HepG2 (cell line): ENCODE measurements around the gene ARHGEF7. TPM values are rescaled to one million over a fixed set of nuclear protein-coding genes. Genes with fewer than 3 reads are reported as not detected.
A peak's percentile ranks its signal among the peaks of the same experiment; 100 is the strongest.

Experiments used
- ATAC-seq: fragments of 200-7000 bp; cut with Tn5 transposase; 3 replicates; pipeline ENCODE4 v1.9.1; 2020; ENCODE audit warnings: mild to moderate bottlenecking, moderate library complexity
- Bru-seq: library from RNA; stranded (reverse); fragments of 400-500 nt; gene quantifications from one replicate; lab custom pipeline; 2021; lab: Mats Ljungman, UMichigan
- BruChase-seq, 2 experiments: library from RNA; stranded (reverse); fragments of 400-500 nt; gene quantifications; one replicate each; lab custom pipeline; 2021; lab: Mats Ljungman, UMichigan
- BruUV-seq: library from RNA; stranded (reverse); fragments of 400-500 nt; replicated peaks from 2 replicates; lab custom pipeline; 2021; lab: Mats Ljungman, UMichigan
- CTCF ChIA-PET: fragments of 300-600 bp; formaldehyde crosslinking; extraction: SDS; loops from one replicate; lab custom pipeline; 2021; ENCODE audit warnings: low total read pairs, inconsistent platforms, low intra/inter-chr PET ratio; lab: Yijun Ruan, JAX
- POLR2A ChIA-PET: fragments of 350-600 bp; sonication (Branson Sonifier 250); formaldehyde crosslinking; loops from one replicate; lab custom pipeline; 2020; ENCODE audit warnings: antibody characterized with exemption, inconsistent platforms; lab: Yijun Ruan, JAX
- DNase-seq: peaks from one replicate; pipeline ENCODE4 v3.0.0-alpha.2; 2015; ENCODE audit warnings: low spot score
- FAIRE-seq: peaks from 3 replicates; lab custom pipeline; 2011; peaks lifted over from hg19 to GRCh38; lab: Jason Lieb, UNC
- H2AFZ ChIP-seq: one replicate; pipeline ENCODE4 v1.6.1; 2011; ENCODE audit warnings: low read length, inconsistent platforms
- H3K27ac ChIP-seq: fragments of 300-600 bp; 3 replicates; pipeline ENCODE4 v1.8.0; 2011; ENCODE audit warnings: mixed run types, mild to moderate bottlenecking, mixed read lengths, low read length, inconsistent platforms; ENCODE audit not compliant: insufficient read depth; ENCODE audit errors: extremely low read length
- H3K27me3 ChIP-seq, 2 experiments: fragments of 200-600 bp in 1 of 2; 2 replicates in 1 of 2; 3 replicates in 1 of 2; pipeline versions ENCODE4 v1.6.0 to v1.8.0; 2011; ENCODE audit warnings: low read length in 2 of 2, mild to moderate bottlenecking in 2 of 2, moderate library complexity in 2 of 2, inconsistent platforms in 1 of 2; ENCODE audit not compliant: insufficient read depth in 2 of 2, control insufficient read depth in 1 of 2
- H3K36me3 ChIP-seq, 2 experiments: fragments of 200-600 bp in 1 of 2; replicated peaks in 1 of 2; 2 replicates in 1 of 2; 3 replicates in 1 of 2; pipeline versions ENCODE4 v1.5.1 to v1.8.0; 2011; ENCODE audit warnings: low read length in 2 of 2, inconsistent platforms in 1 of 2; ENCODE audit not compliant: insufficient read depth in 2 of 2, control insufficient read depth in 1 of 2
- H3K4me1 ChIP-seq: 2 replicates; pipeline ENCODE4 v1.5.1; 2012; ENCODE audit warnings: low read length, inconsistent platforms; ENCODE audit not compliant: insufficient read depth
- H3K4me2 ChIP-seq: 2 replicates; pipeline ENCODE4 v1.6.0; 2011; ENCODE audit warnings: low read depth, low read length, inconsistent platforms
- H3K4me3 ChIP-seq, 3 experiments: fragments of 200-600 bp in 1 of 3; sonication (generic), shearing (Covaris generic) in 1 of 3; replicated peaks in 1 of 3; 2 replicates each; pipeline ENCODE4 v1.5.1; 2011 to 2016; ENCODE audit warnings: low read length in 3 of 3, inconsistent platforms in 2 of 3, low read depth in 2 of 3, mild to moderate bottlenecking in 2 of 3, control low read depth in 1 of 3, mixed read lengths in 1 of 3; ENCODE audit not compliant: insufficient read depth in 1 of 3
- H3K79me2 ChIP-seq: one replicate; pipeline ENCODE4 v1.6.1; 2011; ENCODE audit warnings: low read length, inconsistent platforms; ENCODE audit not compliant: insufficient read depth
- H3K9ac ChIP-seq: 2 replicates; pipeline ENCODE4 v1.6.0; 2011; ENCODE audit warnings: mild to moderate bottlenecking, low read depth, low read length, inconsistent platforms; ENCODE audit not compliant: insufficient read depth
- H3K9me3 ChIP-seq: 2 replicates; pipeline ENCODE4 v1.5.1; 2012; ENCODE audit warnings: mild to moderate bottlenecking, low read length
- H4K20me1 ChIP-seq: 2 replicates; pipeline ENCODE4 v1.6.0; 2011; ENCODE audit warnings: inconsistent platforms, mild to moderate bottlenecking, low read length, moderate library complexity; ENCODE audit not compliant: insufficient read depth
- AGO1 ChIP-seq: fragments of 200-400 bp; formaldehyde crosslinking; IDR thresholded peaks from 2 replicates; pipeline ENCODE4 v1.6.1; 2017; ENCODE audit warnings: mild to moderate bottlenecking, low read depth, low read length, moderate library complexity; ENCODE audit not compliant: poor library complexity, severe bottlenecking
- KDM1A ChIP-seq: IDR thresholded peaks from 2 replicates; pipeline ENCODE4 v1.6.1; 2016; ENCODE audit warnings: missing compliant biosample characterization
- KLF13 ChIP-seq: sonication (generic); formaldehyde crosslinking; IDR thresholded peaks from 2 replicates; pipeline ENCODE4 v1.4.0; 2020; ENCODE audit warnings: mild to moderate bottlenecking, missing genetic modification reagents
- SMC3 ChIP-seq: IDR thresholded peaks from 2 replicates; pipeline ENCODE4 v1.6.1; 2011; ENCODE audit warnings: low read length, improper control_type of control experiment
- ZNF33B ChIP-seq: sonication (generic); formaldehyde crosslinking; IDR thresholded peaks from 2 replicates; pipeline ENCODE4 v1.5.1; 2020; ENCODE audit warnings: mild to moderate bottlenecking, missing genetic modification reagents
- ZNF570 ChIP-seq: sonication (generic); formaldehyde crosslinking; IDR thresholded peaks from 2 replicates; pipeline ENCODE4 v1.4.0; 2020; ENCODE audit warnings: mild to moderate bottlenecking, missing genetic modification reagents, borderline replicate concordance
- ZSCAN30 ChIP-seq: sonication (generic); formaldehyde crosslinking; IDR thresholded peaks from 2 replicates; pipeline ENCODE4 v1.5.0; 2020; ENCODE audit warnings: mild to moderate bottlenecking, missing genetic modification reagents
- WGBS: methylation state at CpG from one replicate; pipeline ENCODE4 v1.1.6; 2017; ENCODE audit warnings: low lambda C conversion rate; 5-methylcytosine and 5-hydroxymethylcytosine counted together
- in situ Hi-C: cut with HindIII; loops from 2 replicates; pipeline ENCODE4 v1.10.0; 2017; ENCODE audit warnings: low pct_unique_long_range_greater_than_20kb; ENCODE audit not compliant: extremely low pct_ligation_motif_present
- intact Hi-C: fragments of 100-400 bp; cut with micrococcal nuclease; formaldehyde crosslinking; loops from one replicate; pipeline ENCODE4 v1.10.0; 2022; ENCODE audit not compliant: unreplicated experiment
- long read RNA-seq, 2 experiments: library from RNA in 1 of 2; library from polyadenylated mRNA in 1 of 2; stranded (forward) in 1 of 2; unstranded in 1 of 2; transcript quantifications; one replicate each; pipeline ENCODE4 v2.0.0, GENCODE V29; 2019 to 2022
- polyA minus RNA-seq, 3 experiments: library from RNA; depleted of rRNA, polyadenylated mRNA; stranded (reverse); fragments of >200 nt; gene quantifications; 2 replicates each; pipeline ENCODE4 v1.2.3, GENCODE V29; 2011; ENCODE audit warnings: low replicate concordance in 1 of 3
- polyA plus RNA-seq, 8 experiments: library from polyadenylated mRNA; depleted of rRNA in 3 of 8; stranded (reverse) in 7 of 8; unstranded in 1 of 8; fragments of >200 nt; fragmentation: Illumina TruSeq in 4 of 8; extraction: Trizol in 4 of 8; gene quantifications; 2 replicates each; pipeline versions ENCODE4 v1.2.1 to v1.2.3, GENCODE V29; 2011 to 2016; ENCODE audit warnings: low read depth in 4 of 8, missing spikeins in 1 of 8, mixed read lengths in 1 of 8; ENCODE audit not compliant: insufficient read depth in 1 of 8
- total RNA-seq, 5 experiments: library from RNA; depleted of rRNA; stranded (reverse); fragments of >200 nt; fragmentation: Illumina TruSeq; extraction: Trizol; gene quantifications; 2 replicates each; pipeline ENCODE4 v1.2.3, GENCODE V29; 2016; ENCODE audit warnings: low read depth in 1 of 5
- TF ChIP-seq, protein P1 (sequence below): sonication (generic); formaldehyde crosslinking; IDR thresholded peaks from 2 replicates; pipeline ENCODE4 v1.4.0; 2020; ENCODE audit warnings: missing genetic modification reagents

The ARHGEF7 gene, protein sequence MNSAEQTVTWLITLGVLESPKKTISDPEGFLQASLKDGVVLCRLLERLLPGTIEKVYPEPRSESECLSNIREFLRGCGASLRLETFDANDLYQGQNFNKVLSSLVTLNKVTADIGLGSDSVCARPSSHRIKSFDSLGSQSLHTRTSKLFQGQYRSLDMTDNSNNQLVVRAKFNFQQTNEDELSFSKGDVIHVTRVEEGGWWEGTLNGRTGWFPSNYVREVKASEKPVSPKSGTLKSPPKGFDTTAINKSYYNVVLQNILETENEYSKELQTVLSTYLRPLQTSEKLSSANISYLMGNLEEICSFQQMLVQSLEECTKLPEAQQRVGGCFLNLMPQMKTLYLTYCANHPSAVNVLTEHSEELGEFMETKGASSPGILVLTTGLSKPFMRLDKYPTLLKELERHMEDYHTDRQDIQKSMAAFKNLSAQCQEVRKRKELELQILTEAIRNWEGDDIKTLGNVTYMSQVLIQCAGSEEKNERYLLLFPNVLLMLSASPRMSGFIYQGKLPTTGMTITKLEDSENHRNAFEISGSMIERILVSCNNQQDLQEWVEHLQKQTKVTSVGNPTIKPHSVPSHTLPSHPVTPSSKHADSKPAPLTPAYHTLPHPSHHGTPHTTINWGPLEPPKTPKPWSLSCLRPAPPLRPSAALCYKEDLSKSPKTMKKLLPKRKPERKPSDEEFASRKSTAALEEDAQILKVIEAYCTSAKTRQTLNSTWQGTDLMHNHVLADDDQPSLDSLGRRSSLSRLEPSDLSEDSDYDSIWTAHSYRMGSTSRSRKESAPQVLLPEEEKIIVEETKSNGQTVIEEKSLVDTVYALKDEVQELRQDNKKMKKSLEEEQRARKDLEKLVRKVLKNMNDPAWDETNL
- total RNA-seq (2016; rRNA removed; fragmentation: Illumina TruSeq; extraction: Trizol), result 15.7 and 16.1 TPM in 2 replicates
- 11.5 and 12.3 TPM in 2 replicates for total RNA-seq (2016; cell fraction: cytosol; rRNA removed; fragmentation: Illumina TruSeq; extraction: Trizol; ENCODE audit: low read depth)
- 13.7 and 16.6 TPM in 2 replicates for total RNA-seq (2016; cell fraction: insoluble cytoplasmic fraction; rRNA removed; fragmentation: Illumina TruSeq; extraction: Trizol)
- total RNA-seq (2016; cell fraction: membrane; rRNA removed; fragmentation: Illumina TruSeq; extraction: Trizol), result 9.3 and 9.6 TPM in 2 replicates
- 45.3 and 48.2 TPM in 2 replicates for total RNA-seq (2016; cell fraction: nucleus; rRNA removed; fragmentation: Illumina TruSeq; extraction: Trizol)
- polyA plus RNA-seq (2011; rRNA removed), result 22.0 and 22.3 TPM in 2 replicates
- 9.0 and 10.2 TPM in 2 replicates for polyA plus RNA-seq (2011; cell fraction: cytosol; rRNA removed)
- polyA plus RNA-seq (2011; cell fraction: nucleus; rRNA removed), result 110 and 141 TPM in 2 replicates
- polyA plus RNA-seq (2012), result 21.5 and 24.1 TPM in 2 replicates
- 0.69 and 0.98 TPM in 2 replicates for polyA plus RNA-seq (2016; cell fraction: cytosol; fragmentation: Illumina TruSeq; extraction: Trizol; ENCODE audit: low read depth)
- polyA plus RNA-seq (2016; cell fraction: insoluble cytoplasmic fraction; fragmentation: Illumina TruSeq; extraction: Trizol; ENCODE audit: low read depth), result 13.3 and 17.2 TPM in 2 replicates
- 2.7 and 3.1 TPM in 2 replicates for polyA plus RNA-seq (2016; cell fraction: membrane; fragmentation: Illumina TruSeq; extraction: Trizol; ENCODE audit: low read depth)
- polyA plus RNA-seq (2016; cell fraction: nucleus; fragmentation: Illumina TruSeq; extraction: Trizol; ENCODE audit: insufficient read depth, low read depth), result 47.5 and 52.5 TPM in 2 replicates
- polyA minus RNA-seq (2011; rRNA and poly(A)+ RNA removed; ENCODE audit: low replicate concordance), result 26.0 and 29.1 TPM in 2 replicates
- 9.2 and 12.9 TPM in 2 replicates for polyA minus RNA-seq (2011; cell fraction: cytosol; rRNA and poly(A)+ RNA removed)
- polyA minus RNA-seq (2011; cell fraction: nucleus; rRNA and poly(A)+ RNA removed), result 117 and 128 TPM in 2 replicates
- Bru-seq, nascent RNA, result percentile 82 among the genes with signal in this experiment
- percentile 74 among the genes with signal in this experiment for BruChase-seq, experiment 1, labeled RNA remaining after a 6-hour chase
- percentile 76 among the genes with signal in this experiment for BruChase-seq, experiment 2, labeled RNA remaining after a 2-hour chase
- long read RNA-seq, experiment 1, partial matches to known transcripts, result 2 of 6 reads
- long read RNA-seq, experiment 1, other reads (novel, unspliced or antisense), result 4 of 6 reads
- long read RNA-seq, experiment 2, full-length matches to known transcripts, result 2 of 35 reads
- long read RNA-seq, experiment 2, partial matches to known transcripts, result 26 of 35 reads
- long read RNA-seq, experiment 2, other reads (novel, unspliced or antisense), result 7 of 35 reads

DNA sequence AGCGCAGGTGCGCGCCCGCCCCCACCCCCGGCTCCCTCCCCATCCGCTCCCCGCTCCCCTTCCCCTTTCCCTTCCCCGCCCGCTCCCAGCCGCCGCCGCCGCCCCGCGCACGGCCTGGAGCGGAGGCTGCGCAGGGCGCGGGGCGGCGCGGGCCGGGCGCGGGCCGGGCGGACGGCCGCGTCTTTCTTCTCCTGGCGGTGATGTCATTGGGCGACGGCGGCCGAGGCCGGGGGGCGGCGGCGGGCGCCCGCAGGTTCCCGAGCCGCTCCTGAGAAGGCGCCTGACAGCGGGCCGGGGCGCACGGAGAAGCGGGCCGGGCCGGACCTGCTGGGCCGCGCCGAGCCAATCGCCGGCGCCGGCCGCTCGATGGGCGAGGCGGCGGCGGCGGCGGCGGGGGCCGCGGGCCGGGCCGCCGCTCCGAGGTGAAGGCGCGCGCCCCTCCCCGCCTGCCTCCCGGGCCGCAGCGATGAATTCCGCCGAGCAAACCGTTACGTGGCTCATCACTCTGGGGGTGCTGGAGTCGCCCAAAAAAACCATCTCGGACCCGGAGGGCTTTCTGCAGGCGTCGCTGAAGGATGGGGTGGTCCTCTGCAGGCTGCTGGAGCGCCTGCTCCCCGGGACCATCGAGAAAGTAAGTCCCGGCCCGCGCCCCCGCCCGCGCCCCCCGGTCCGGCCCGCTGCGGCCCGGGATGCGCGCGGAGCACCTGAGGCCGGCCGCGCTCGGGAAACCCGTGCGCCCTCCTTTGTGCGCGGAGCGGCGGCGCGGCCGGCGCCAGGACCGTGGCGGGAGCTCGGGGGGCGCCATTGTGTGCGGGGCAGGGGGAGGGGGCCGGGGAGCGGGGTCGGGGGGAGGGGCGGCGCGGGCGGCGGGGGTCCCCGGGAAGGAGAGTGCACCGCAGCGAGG is at the start of gene ARHGEF7:
ARHGEF7 (plus strand) TSS at position 250 of the 904 bp plus-strand sequence; CDS start at position 467, 217 bp downstream.
- FAIRE-seq (no peak), ATAC-seq (peak; percentile 51), DNase-seq (no peak)
- Histone ChIP-seq H2AFZ (no peak within 1 kb of the TSS), H3K79me2 (no peaks in the 10 kb centered on the region), H3K36me3 (no peaks in the 10 kb centered on the region), H3K4me2 (peak within 1 kb of the TSS; percentile 79), H3K27me3 (peaks cover 17 to 73% of the 10 kb centered on the region in 2 experiments), H3K27ac (no peak within 1 kb of the TSS), H3K9ac (no peak within 1 kb of the TSS), H3K4me3 (peak within 1 kb of the TSS; percentile 46 to 69 (median 61); a peak in 5 of 6 replicates), H4K20me1 (no peaks in the 10 kb centered on the region), H3K4me1 (peaks cover 5% of the 10 kb centered on the region), H3K9me3 (no peaks in the 10 kb centered on the region)
- ChIA-PET POLR2A (no interaction called here), CTCF (no interaction called here)
- in situ Hi-C loops, result no loop called here
- intact Hi-C loops, result no loop called here
- no TSS peak for BruUV-seq
- 0% methylated on average over 6 of the region's 137 CpGs for WGBS
- TF ChIP-seq SMC3 (no peak), ZSCAN30 (CRISPR knock-in tag) (no peak), KDM1A (CRISPR knock-in tag) (no peak), AGO1 (no peak), ZNF33B (CRISPR knock-in tag) (no peak), KLF13 (CRISPR knock-in tag) (no peak), ZNF570 (no peak)
- TF ChIP-seq, protein P1, sequence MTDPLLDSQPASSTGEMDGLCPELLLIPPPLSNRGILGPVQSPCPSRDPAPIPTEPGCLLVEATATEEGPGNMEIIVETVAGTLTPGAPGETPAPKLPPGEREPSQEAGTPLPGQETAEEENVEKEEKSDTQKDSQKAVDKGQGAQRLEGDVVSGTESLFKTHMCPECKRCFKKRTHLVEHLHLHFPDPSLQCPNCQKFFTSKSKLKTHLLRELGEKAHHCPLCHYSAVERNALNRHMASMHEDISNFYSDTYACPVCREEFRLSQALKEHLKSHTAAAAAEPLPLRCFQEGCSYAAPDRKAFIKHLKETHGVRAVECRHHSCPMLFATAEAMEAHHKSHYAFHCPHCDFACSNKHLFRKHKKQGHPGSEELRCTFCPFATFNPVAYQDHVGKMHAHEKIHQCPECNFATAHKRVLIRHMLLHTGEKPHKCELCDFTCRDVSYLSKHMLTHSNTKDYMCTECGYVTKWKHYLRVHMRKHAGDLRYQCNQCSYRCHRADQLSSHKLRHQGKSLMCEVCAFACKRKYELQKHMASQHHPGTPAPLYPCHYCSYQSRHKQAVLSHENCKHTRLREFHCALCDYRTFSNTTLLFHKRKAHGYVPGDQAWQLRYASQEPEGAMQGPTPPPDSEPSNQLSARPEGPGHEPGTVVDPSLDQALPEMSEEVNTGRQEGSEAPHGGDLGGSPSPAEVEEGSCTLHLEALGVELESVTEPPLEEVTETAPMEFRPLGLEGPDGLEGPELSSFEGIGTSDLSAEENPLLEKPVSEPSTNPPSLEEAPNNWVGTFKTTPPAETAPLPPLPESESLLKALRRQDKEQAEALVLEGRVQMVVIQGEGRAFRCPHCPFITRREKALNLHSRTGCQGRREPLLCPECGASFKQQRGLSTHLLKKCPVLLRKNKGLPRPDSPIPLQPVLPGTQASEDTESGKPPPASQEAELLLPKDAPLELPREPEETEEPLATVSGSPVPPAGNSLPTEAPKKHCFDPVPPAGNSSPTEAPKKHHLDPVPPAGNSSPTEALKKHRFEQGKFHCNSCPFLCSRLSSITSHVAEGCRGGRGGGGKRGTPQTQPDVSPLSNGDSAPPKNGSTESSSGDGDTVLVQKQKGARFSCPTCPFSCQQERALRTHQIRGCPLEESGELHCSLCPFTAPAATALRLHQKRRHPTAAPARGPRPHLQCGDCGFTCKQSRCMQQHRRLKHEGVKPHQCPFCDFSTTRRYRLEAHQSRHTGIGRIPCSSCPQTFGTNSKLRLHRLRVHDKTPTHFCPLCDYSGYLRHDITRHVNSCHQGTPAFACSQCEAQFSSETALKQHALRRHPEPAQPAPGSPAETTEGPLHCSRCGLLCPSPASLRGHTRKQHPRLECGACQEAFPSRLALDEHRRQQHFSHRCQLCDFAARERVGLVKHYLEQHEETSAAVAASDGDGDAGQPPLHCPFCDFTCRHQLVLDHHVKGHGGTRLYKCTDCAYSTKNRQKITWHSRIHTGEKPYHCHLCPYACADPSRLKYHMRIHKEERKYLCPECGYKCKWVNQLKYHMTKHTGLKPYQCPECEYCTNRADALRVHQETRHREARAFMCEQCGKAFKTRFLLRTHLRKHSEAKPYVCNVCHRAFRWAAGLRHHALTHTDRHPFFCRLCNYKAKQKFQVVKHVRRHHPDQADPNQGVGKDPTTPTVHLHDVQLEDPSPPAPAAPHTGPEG, result no peak
